Germinal center (tissue), 1 donor: ENCODE measurements around the gene MLLT3.

ENCODE experiments used
- DNase-seq: peaks from one replicate; pipeline ENCODE4 v3.0.0; 2012; ENCODE audit warnings: mixed read lengths, low spot score

Gene MLLT3

GRCh38 chr9:20557285-20557684 lies 65.0 kb downstream of the MLLT3 start:
- no peak for DNase-seq

GRCh38 chr9:20553558-20554149 lies 68.6 kb downstream of the MLLT3 start:
- no peak for DNase-seq

DNA sequence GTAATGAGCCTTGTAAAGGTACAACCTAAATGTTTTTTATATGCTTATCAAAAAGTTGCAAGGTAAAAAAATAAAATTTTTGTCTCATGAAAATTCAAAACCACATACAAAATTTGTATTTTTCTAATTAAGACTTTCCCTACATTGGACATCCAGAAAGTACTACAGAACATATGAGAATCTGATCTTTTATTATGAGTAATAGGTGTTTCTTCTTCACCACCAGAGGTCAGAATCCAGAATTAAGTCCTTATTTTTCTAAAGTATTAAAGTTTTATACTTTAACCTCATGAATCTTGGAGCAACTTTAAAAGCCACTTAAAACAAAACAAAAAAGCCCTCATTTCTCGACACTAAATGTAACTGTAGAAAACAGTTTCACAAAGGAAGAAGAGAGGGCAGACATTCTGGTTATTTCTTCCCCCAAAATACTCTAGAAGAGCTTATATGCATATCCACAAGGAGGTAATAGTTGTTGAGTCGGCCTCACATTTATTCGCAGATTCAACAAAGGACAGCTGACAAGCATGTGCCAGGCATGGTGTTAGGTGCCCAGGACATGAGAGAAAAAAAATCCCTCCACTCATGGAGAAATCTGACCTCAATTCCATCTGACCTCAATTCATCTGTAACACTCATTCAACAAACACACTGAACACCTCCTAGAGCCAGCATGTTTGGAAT lies 69.3 kb downstream of the MLLT3 start:
- no peak for DNase-seq

DNA sequence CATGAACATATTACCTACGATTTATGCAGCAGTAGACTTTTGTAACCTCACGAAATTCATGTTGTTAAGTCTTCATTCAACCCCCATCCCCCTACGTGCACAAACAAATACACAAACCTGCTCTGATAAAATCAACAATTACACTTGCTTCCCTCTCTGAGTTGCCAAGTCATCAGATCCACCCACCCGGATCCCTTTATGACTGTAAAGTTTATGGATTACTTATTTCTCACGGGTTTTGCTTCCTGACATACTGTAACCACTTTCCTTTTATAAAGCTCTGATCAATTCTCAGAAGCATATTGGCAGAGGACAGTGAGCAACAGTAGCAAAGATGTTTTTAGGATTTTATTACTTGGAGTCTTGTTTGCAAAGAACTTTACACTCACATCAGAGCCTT lies 70.5 kb downstream of the MLLT3 start:
- DNase-seq: no peak

DNA sequence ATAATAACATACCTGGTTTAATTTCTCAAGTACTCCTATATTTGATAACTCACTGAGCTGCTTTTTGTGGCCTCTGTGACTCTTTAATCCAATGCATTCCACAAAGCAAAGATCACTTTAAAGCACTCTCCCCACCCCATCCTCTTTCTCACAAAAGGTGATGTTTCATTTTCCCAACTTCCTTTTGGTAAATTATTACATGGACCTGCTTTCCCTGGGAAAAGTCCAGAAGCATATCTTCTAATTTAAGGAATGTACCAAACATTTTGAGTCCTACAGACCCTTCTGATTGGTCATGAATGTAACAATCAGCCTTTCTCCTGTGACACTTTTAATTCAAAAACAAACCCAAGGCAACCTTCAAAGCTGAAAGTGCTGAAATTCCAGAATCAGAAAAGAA lies 71.1 kb downstream of the MLLT3 start:
- no peak for DNase-seq

DNA sequence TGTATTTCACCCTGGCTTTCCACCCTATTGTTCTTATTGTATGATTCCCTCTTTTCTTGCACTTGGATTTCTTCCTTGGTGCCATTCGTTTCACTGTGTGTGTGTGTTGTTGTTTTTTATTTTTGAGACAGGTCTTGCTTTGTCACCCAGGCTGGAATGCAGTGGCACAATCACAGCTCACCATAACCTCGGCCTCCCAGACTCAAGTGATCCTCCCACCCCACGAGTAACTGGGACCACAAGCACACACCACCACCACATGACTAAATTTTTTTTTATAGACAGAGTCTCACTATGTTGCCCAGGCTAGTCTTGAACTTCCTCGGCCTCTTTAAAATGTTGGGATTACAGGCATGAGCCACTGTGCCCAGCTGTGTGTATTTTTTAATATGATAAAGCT lies 72.0 kb downstream of the MLLT3 start:
- no peak for DNase-seq

DNA sequence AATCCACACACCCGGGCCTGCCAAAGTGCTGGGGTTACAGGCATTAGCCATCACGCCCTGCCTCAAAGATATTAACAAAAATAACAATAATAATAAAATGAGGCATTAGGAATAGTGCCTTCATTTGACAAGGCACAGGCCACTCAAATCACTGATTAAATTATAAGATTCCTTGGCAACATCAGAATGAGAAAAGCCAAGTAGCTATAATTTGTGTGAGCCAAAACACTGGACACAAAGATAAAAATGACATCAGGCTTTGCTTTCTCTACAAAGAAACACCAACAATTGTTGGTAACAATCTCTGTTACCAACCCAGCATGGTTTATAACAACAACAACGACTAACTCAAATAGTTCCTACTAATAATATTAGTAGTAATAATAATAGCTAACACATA lies 73.2 kb downstream of the MLLT3 start:
- no peak for DNase-seq

DNA sequence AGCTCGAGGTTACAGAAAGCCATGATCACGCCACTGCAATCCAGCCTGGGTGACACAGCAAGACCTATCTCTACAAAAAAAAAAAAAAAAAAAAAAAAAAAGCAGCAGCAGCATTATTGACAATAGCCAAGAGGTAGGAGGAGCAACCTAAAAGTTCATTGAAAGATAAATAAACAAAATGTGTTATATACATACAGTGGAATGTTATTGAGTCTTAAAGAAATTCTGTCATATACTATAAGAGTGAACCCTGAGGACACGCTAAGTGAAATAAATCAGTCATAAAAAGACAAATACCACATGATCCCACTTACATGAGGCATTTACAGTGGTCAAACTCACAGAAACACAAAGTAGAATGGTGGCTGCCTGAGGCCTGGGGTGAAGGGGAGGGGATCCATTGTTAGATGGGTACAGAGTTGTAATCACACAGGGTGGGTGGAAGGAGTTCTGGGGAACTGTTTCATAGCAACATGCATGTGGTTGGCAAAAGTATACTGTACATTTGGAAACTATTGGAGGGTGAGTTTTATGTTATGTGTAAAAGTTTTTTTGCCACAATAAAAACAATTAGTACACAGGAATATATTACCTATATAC lies 77.2 kb downstream of the MLLT3 start:
- no peak for DNase-seq

- DNase-seq: no peak
These were observed 82.0 kb downstream of the MLLT3 start for GRCh38 chr9:20540169-20540863.

DNA sequence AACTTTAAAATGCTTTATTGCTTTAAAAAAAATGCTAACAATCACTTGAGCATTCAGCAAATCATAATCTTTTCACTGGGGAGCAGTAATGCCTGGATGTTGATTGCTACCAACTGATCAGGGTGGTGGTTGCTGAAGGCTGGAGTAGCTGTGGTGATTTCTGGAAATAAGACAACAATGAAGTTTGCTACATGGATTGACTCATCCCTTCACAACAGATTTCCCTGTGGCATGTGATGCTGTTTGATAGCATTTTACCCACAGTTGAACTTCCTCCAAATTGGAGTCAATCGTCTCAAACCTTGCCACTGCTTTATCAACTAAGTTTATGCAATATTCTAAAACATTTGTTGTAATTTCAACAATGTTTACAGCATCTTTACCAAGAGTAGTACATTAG lies 83.3 kb downstream of the MLLT3 start:
- no peak for DNase-seq

DNA sequence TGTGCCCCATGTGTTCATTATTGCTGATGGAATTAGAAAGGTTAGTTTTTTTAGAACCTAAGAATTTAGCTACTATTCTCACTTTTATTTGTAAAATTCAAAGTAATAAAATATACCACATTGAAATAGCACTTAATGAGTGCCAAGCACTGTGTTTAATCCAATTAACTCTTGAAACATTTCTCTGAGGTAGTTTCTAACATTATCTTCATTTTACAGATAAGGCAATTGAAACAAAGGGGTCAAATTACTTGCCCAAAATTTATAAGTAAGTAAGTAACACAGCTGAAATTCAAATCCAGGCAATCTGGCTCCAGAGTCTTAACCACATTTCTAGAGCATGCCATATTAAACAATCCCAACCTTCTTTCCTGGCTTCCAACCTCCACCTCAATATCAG lies 84.2 kb downstream of the MLLT3 start:
- DNase-seq: no peak

GRCh38 chr9:20537294-20537693 lies 85.0 kb downstream of the MLLT3 start:
- DNase-seq: no peak

DNA sequence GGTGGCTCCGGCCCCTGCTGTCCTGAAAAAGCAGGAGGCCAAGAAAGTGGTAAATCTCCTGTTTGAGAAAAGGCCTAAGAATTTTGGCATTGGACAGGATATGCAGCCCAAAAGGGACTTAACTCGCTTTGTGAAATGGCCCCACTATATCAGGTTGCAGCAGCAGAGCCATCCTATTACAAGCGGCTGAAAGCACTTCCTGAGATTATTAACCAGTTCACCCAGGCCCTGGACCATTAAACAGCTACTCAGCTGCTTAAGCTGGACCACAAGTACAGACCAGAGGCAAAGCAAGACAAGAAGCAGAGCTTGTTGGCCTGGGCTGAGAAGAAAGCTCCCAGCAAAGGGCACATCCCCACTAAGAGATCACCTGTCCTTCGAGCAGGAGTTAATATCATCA lies 89.7 kb downstream of the MLLT3 start:
- DNase-seq: no peak

DNA sequence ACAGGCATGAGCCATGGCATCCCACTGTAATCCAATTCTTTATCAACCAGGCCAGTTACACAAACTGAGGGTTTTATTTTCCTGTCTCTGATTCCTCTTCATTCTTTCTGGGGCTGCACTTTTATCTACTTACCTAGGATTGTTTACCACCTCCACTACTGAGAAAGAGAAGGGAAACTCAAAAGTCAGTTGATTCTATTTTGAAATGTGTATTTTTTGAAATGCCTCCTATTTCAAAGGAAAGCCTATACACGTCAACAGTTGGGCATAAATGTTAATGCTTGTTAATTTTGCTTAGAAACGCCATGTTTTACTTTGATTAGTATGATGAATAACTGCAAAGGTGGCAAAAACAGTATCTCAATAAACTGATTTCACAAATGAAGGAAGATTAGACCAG lies 92.5 kb downstream of the MLLT3 start:
- DNase-seq: no peak

GRCh38 chr9:20528253-20528652 lies 94.0 kb downstream of the MLLT3 start:
- DNase-seq: no peak

DNA sequence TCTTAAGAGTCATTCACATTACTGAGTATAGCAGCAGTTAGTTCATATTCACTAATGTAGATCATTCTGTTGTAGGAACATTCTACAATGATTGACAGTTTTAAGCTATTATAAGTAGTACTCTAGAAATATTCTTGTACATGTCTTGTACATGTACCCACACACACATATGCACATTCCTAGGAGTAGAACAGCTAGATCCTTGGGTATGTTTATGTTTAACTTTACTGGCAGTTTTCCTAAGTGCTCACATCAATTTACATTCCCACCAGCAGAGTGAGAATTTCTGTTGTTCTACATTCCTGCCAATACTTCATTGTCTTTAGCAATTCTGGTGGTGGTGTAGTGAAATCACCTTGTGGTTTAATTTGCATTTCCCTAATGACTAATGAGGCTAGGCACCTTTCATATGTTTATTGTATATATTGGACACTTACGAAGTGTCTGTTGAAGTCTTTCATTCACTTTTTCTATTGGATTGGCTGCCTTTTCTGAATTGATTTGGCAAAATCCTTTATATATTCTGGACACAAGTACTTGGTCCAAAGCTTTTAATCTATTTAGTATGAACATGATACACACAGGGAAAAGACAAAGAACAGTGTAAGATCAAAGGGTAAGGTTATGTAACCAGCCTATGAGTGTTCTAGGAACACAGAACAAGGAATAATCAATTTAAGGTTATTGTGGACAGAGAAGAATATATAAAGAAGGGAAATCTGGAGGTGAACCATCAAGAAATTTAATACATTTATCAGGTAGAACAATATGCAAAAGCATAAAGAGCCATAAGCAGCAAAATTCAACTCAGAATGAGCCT lies 95.6 kb downstream of the MLLT3 start:
- DNase-seq: no peak

GRCh38 chr9:20524776-20525175 lies 97.5 kb downstream of the MLLT3 start:
- DNase-seq: no peak

GRCh38 chr9:20518737-20519136 lies 103.6 kb downstream of the MLLT3 start:
- no peak for DNase-seq

GRCh38 chr9:20513126-20513913 lies 109.0 kb downstream of the MLLT3 start:
- no peak for DNase-seq

DNA sequence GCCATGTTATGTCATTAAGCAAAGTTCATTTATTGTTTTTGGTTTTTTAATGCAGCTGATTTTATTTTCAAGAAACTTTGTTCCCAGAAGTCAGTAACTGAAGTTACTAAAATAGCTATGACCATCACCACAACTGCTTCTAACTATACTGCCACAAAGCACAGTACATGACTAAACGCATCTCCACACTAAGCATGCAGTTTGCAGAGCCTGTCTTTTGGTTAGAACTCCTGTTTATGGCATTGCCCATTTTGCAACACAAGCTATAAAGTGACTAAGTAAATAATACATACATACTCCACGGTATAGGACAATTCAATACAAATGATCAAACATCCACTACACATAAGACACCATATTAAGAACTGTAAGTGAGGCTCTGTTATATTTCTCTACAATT lies 109.7 kb downstream of the MLLT3 start:
- DNase-seq: no peak

GRCh38 chr9:20512106-20512505 lies 110.2 kb downstream of the MLLT3 start:
- DNase-seq: no peak

GRCh38 chr9:20511686-20512085 lies 110.6 kb downstream of the MLLT3 start:
- DNase-seq: no peak
